Astrocyte (in vitro differentiated cells and primary cell): ENCODE data around the gene OVOL1.

ENCODE experiments used
- CTCF ChIP-seq: IDR thresholded peaks from 2 replicates; pipeline ENCODE4 v1.5.1; 2011; ENCODE audit warnings: low read depth, mild to moderate bottlenecking, inconsistent platforms, low read length, moderate library complexity; ENCODE audit not compliant: insufficient read depth
- EZH2 ChIP-seq: IDR thresholded peaks from 2 replicates; pipeline ENCODE4 v1.6.1; 2012; ENCODE audit warnings: mild to moderate bottlenecking, low read length, inconsistent platforms; ENCODE audit not compliant: insufficient read depth

- TF ChIP-seq CTCF (no peak), EZH2 (no peak)
These were observed 6.1 kb upstream of the OVOL1 start, which contains the start of gene AP5B1 for GRCh38 chr11:65780770-65781151.
